Caco-2 (cell line): Measurements from ENCODE around the gene ARHGDIA. TPM values are rescaled to one million over a fixed set of nuclear protein-coding genes. Genes with fewer than 3 reads are reported as not detected.

ENCODE experiments used
- BruUV-seq: library from RNA; stranded (reverse); fragments of 400-500 nt; replicated peaks from 2 replicates; lab custom pipeline; 2021; lab: Mats Ljungman, UMichigan
- CTCF ChIA-PET: fragments of 300-600 bp; sonication (Branson Sonifier 250); formaldehyde crosslinking; loops from one replicate; lab custom pipeline; 2022; ENCODE audit warnings: antibody characterized with exemption; lab: Charles Lee
- POLR2A ChIA-PET: fragments of 300-600 bp; sonication (Branson Sonifier 250); formaldehyde crosslinking; loops from one replicate; lab custom pipeline; 2022; ENCODE audit warnings: antibody characterized with exemption; lab: Charles Lee
- DNase-seq, 2 experiments: peaks; one replicate each; pipeline versions ENCODE4 v3.0.0 to v3.0.0-alpha.2; 2020 to 2022
- H3K27me3 ChIP-seq: replicated peaks from 2 replicates; pipeline ENCODE4 v1.6.0; 2011; ENCODE audit warnings: low read length; ENCODE audit not compliant: control insufficient read depth, insufficient read depth
- H3K36me3 ChIP-seq: 2 replicates; pipeline ENCODE4 v1.5.1; 2011; ENCODE audit warnings: low read length; ENCODE audit not compliant: control insufficient read depth, insufficient read depth
- H3K4me1 ChIP-seq: fragments of 250-450 bp; sonication (Bioruptor Pico); 2 replicates; pipeline ENCODE4 v1.5.1; 2020; ENCODE audit warnings: mild to moderate bottlenecking
- H3K4me3 ChIP-seq: 2 replicates; pipeline ENCODE4 v1.5.1; 2011; ENCODE audit warnings: low read depth, mild to moderate bottlenecking, control low read depth, low read length
- H3K9me3 ChIP-seq: fragments of 250-450 bp; sonication (Bioruptor Pico); 2 replicates; pipeline ENCODE4 v1.5.1; 2020; ENCODE audit warnings: mild to moderate bottlenecking, moderate library complexity
- H3K27ac Mint-ChIP-seq: one replicate; pipeline ENCODE4 v1.8.0; 2022; ENCODE audit warnings: mixed read lengths; ENCODE audit not compliant: unreplicated experiment
- H3K27me3 Mint-ChIP-seq: one replicate; pipeline ENCODE4 v1.8.0; 2022; ENCODE audit warnings: mixed read lengths; ENCODE audit not compliant: insufficient read depth, unreplicated experiment
- H3K36me3 Mint-ChIP-seq: one replicate; pipeline ENCODE4 v1.8.0; 2022; ENCODE audit warnings: mild to moderate bottlenecking, mixed read lengths; ENCODE audit not compliant: insufficient read depth, unreplicated experiment
- H3K4me1 Mint-ChIP-seq: one replicate; pipeline ENCODE4 v1.8.0; 2022; ENCODE audit warnings: low read depth, mixed read lengths; ENCODE audit not compliant: unreplicated experiment
- H3K4me3 Mint-ChIP-seq: one replicate; pipeline ENCODE4 v1.8.0; 2022; ENCODE audit warnings: mild to moderate bottlenecking, moderate library complexity, mixed read lengths; ENCODE audit not compliant: unreplicated experiment
- H3K9me3 Mint-ChIP-seq: one replicate; pipeline ENCODE4 v1.8.0; 2022; ENCODE audit warnings: mixed read lengths; ENCODE audit not compliant: unreplicated experiment
- intact Hi-C: fragments of 100-400 bp; cut with micrococcal nuclease; formaldehyde crosslinking; loops from one replicate; pipeline ENCODE4 v1.10.0; 2022; ENCODE audit not compliant: unreplicated experiment
- total RNA-seq: library from RNA; stranded (reverse); gene quantifications from 2 replicates; pipeline ENCODE4 v1.2.3, GENCODE V29; 2022
- TF ChIP-seq, protein P1 (sequence below), 2 experiments: fragments of 200-600 bp in 1 of 2; IDR thresholded peaks; 1 replicate in 1 of 2; 2 replicates in 1 of 2; pipeline versions ENCODE4 v1.5.1 to v1.8.0; 2011 to 2022; ENCODE audit warnings: antibody characterized with exemption in 1 of 2, control low read depth in 1 of 2, inconsistent platforms in 1 of 2, low read depth in 1 of 2, low read length in 1 of 2, mild to moderate bottlenecking in 1 of 2, moderate library complexity in 1 of 2; ENCODE audit not compliant: insufficient read depth in 1 of 2, severe bottlenecking in 1 of 2, unreplicated experiment in 1 of 2

Gene ARHGDIA
- total RNA-seq, 1 experiment from 2014 or later, result 253 TPM

DNA sequence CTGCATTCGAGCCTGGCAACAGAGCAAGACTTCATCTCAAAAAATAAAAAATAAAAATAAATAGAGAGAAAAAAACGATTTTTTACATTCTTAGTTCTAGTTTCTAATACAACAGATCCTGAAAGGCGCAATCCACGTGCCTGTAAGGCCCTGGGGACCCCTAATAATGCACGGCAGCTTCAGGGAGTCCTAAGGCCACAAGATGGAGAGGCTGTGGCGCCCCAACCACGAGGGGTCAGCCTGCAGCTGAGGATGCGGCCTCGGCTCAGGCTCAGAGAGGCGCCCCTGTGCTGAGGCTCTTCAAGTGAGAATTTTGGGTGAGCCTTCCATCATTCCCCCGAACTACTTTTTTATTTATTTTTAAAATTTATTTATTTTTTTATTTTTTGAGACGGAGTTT lies 21.7 kb downstream of the ARHGDIA start:
- H3K36me3 Mint-ChIP-seq, result peaks cover 96% of the 10 kb centered on the region
- TF ChIP-seq, protein P1, sequence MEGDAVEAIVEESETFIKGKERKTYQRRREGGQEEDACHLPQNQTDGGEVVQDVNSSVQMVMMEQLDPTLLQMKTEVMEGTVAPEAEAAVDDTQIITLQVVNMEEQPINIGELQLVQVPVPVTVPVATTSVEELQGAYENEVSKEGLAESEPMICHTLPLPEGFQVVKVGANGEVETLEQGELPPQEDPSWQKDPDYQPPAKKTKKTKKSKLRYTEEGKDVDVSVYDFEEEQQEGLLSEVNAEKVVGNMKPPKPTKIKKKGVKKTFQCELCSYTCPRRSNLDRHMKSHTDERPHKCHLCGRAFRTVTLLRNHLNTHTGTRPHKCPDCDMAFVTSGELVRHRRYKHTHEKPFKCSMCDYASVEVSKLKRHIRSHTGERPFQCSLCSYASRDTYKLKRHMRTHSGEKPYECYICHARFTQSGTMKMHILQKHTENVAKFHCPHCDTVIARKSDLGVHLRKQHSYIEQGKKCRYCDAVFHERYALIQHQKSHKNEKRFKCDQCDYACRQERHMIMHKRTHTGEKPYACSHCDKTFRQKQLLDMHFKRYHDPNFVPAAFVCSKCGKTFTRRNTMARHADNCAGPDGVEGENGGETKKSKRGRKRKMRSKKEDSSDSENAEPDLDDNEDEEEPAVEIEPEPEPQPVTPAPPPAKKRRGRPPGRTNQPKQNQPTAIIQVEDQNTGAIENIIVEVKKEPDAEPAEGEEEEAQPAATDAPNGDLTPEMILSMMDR (IDR thresholded peaks at IDR 0.05; ENCODE audit: insufficient read depth in 1 of 2, low read depth in 1 of 2, low read length in 1 of 2, severe bottlenecking in 1 of 2, unreplicated experiment in 1 of 2), result no peak
- ChIA-PET POLR2A (interaction anchor here (0.6 kb wide), 1 partner anchor 22 kb away, joined by 4 read pairs; the partner anchor contains the start of gene ARHGDIA), CTCF (no interaction called here)
- no peaks in the 10 kb centered on the region for H3K9me3 Mint-ChIP-seq
- Histone ChIP-seq H3K4me3 (no peak overlapping the region), H3K4me1 (no peaks in the 10 kb centered on the region), H3K27me3 (no peaks in the 10 kb centered on the region), H3K9me3 (no peaks in the 10 kb centered on the region), H3K36me3 (peaks cover 3% of the 10 kb centered on the region; the same call in 1 of the 2 replicates)
- intact Hi-C loops, result no loop called here
- DNase-seq, result no peak
- no TSS peak for BruUV-seq
- H3K4me3 Mint-ChIP-seq, result no peak overlapping the region
- no peak overlapping the region for H3K27ac Mint-ChIP-seq
- H3K4me1 Mint-ChIP-seq, result no peaks in the 10 kb centered on the region
- H3K27me3 Mint-ChIP-seq, result no peaks in the 10 kb centered on the region

DNA sequence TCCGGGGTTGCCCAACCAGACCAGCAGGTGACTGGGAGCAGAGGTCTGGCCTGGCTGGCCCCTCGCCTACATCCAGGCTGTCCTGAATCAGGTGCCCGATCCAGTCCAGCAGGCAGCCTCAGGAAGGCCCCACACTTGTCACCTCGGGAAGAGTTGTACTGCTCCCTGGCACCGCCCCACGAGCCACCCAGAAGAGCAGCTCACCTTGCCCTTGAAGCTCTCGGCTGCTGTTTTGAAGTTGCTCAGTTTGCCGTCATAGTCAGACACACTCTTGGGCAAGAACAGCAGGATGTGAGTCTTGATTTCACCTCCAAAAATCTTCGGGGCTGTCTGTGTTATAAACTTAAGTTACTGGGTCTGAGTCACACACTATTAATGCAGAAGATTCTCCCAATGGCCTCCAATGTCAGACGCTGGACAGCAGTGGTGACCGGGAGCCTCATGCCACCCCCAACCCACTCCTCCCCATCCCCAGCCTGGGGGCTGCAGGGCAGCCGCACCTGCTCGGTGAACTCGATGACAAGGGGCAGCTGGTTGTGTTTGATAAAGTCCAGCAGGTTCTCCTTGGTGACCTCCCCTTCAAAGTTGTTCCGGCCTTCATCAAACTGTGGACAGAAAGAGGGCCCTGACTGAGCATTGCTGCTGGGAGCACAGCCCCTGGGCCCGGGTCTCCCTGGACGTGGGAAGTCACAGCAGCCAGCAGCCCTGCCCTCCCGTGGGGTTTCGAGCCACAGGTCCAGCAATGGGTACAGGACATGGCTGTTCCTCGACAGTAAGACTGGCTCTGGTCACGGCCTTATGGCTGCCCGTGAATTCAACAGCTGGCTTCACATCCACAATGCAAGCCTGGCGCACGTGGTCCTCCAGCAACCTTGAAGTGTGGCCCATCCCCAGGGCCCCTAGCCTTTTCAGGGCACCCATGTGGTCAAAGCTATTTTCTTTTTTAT lies 24.1 kb downstream of the ARHGDIA start:
- TF ChIP-seq, protein P1 (IDR thresholded peaks at IDR 0.05; ENCODE audit: insufficient read depth in 1 of 2, low read depth in 1 of 2, low read length in 1 of 2, severe bottlenecking in 1 of 2, unreplicated experiment in 1 of 2), result no peak
- BruUV-seq, result no TSS peak
- CTCF ChIA-PET, result no interaction called here
- POLR2A ChIA-PET, result interaction anchor here (0.6 kb wide), 1 partner anchor 117 kb away, joined by 5 read pairs; no protein-coding TSS in a partner anchor
- H3K27ac Mint-ChIP-seq, result no peak overlapping the region
- H3K4me1 ChIP-seq, result no peaks in the 10 kb centered on the region
- peaks cover 3% of the 10 kb centered on the region; the same call in 1 of the 2 replicates for H3K36me3 ChIP-seq
- H3K4me3 Mint-ChIP-seq, result no peak overlapping the region
- H3K27me3 ChIP-seq, result no peaks in the 10 kb centered on the region
- H3K36me3 Mint-ChIP-seq, result peaks cover 95% of the 10 kb centered on the region
- intact Hi-C loops, result no loop called here
- H3K9me3 ChIP-seq, result no peaks in the 10 kb centered on the region
- no peaks in the 10 kb centered on the region for H3K4me1 Mint-ChIP-seq
- H3K9me3 Mint-ChIP-seq, result no peaks in the 10 kb centered on the region
- H3K4me3 ChIP-seq, result no peak overlapping the region
- no peak for DNase-seq
- no peaks in the 10 kb centered on the region for H3K27me3 Mint-ChIP-seq

- no peaks in the 10 kb centered on the region for H3K4me1 Mint-ChIP-seq
- no peak for DNase-seq
- ChIA-PET CTCF (no interaction called here), POLR2A (interaction anchor here (0.6 kb wide), 1 partner anchor 116 kb away, joined by 5 read pairs; no protein-coding TSS in a partner anchor)
- no TSS peak for BruUV-seq
- H3K9me3 Mint-ChIP-seq, result no peaks in the 10 kb centered on the region
- H3K27me3 Mint-ChIP-seq, result no peaks in the 10 kb centered on the region
- Histone ChIP-seq H3K9me3 (no peaks in the 10 kb centered on the region), H3K27me3 (no peaks in the 10 kb centered on the region), H3K4me1 (no peaks in the 10 kb centered on the region), H3K36me3 (peaks cover under 1% of the 10 kb centered on the region; the same call in 1 of the 2 replicates), H3K4me3 (no peak overlapping the region)
- intact Hi-C loops, result no loop called here
- peaks cover 95% of the 10 kb centered on the region for H3K36me3 Mint-ChIP-seq
- no peak overlapping the region for H3K27ac Mint-ChIP-seq
- H3K4me3 Mint-ChIP-seq, result no peak overlapping the region
- TF ChIP-seq, protein P1 (IDR thresholded peaks at IDR 0.05; ENCODE audit: insufficient read depth in 1 of 2, low read depth in 1 of 2, low read length in 1 of 2, severe bottlenecking in 1 of 2, unreplicated experiment in 1 of 2), result no peak
These were observed 25.0 kb downstream of the ARHGDIA start for GRCh38 chr17:81845881-81846742.
